HuH-7.5 (cell line): ENCODE measurements around the gene KIF26A.
A peak's percentile ranks its signal among the peaks of the same experiment; 100 is the strongest.

Experiments used
- DNase-seq: peaks from one replicate; pipeline ENCODE4 v3.0.0; 2011; ENCODE audit warnings: low spot score

KIF26A gene

GRCh38 chr14:104132981-104133380 lies 5.4 kb upstream of the KIF26A start:
- no peak for DNase-seq

- no peak for DNase-seq
Observed at GRCh38 chr14:104133496-104133895, 4.9 kb upstream of the KIF26A start.

- no peak for DNase-seq
Observed at GRCh38 chr14:104134061-104134965, 4.1 kb upstream of the KIF26A start.

GRCh38 chr14:104135121-104135903 lies 3.1 kb upstream of the KIF26A start:
- DNase-seq: peak; percentile 67

- no peak for DNase-seq
Observed at GRCh38 chr14:104135904-104136471, 2.4 kb upstream of the KIF26A start.

GRCh38 chr14:104136472-104137296 lies 1.7 kb upstream of the KIF26A start:
- no peak for DNase-seq

- peak; percentile 96 for DNase-seq
Observed at GRCh38 chr14:104137297-104138097, 890 bp upstream of the KIF26A start.

GRCh38 chr14:104138718-104139459 lies 502 bp downstream of the KIF26A start:
- no peak for DNase-seq

GRCh38 chr14:104139460-104140212 lies 1.2 kb downstream of the KIF26A start:
- no peak for DNase-seq

- no peak for DNase-seq
Observed at GRCh38 chr14:104140213-104140462, 1.8 kb downstream of the KIF26A start.

GRCh38 chr14:104140463-104141331 lies 2.3 kb downstream of the KIF26A start:
- no peak for DNase-seq

GRCh38 chr14:104141621-104142091 lies 3.3 kb downstream of the KIF26A start:
- no peak for DNase-seq

- DNase-seq: no peak
Observed at GRCh38 chr14:104142136-104142945, 4.0 kb downstream of the KIF26A start.

- no peak for DNase-seq
Observed at GRCh38 chr14:104142946-104143470, 4.6 kb downstream of the KIF26A start.

GRCh38 chr14:104143521-104144452 lies 5.4 kb downstream of the KIF26A start:
- no peak for DNase-seq

- DNase-seq: no peak
Observed at GRCh38 chr14:104144453-104144790, 6.0 kb downstream of the KIF26A start.
